Lower leg skin (tissue), 3 donors: ENCODE results near the gene RTN4RL1.

ENCODE experiments used
- CTCF ChIP-seq, 3 donors: fragments of 450-650 bp; IDR thresholded peaks; one replicate each; pipeline ENCODE4 v1.5.1; 2016; ENCODE audit warnings: antibody characterized with exemption in 3 of 3, mild to moderate bottlenecking in 3 of 3, moderate library complexity in 2 of 3
- POLR2A ChIP-seq, 2 donors: fragments of 450-650 bp; IDR thresholded peaks; one replicate each; pipeline ENCODE4 v1.6.1; 2016 to 2017; ENCODE audit warnings: antibody characterized with exemption in 2 of 2, mild to moderate bottlenecking in 1 of 2, moderate library complexity in 1 of 2

DNA sequence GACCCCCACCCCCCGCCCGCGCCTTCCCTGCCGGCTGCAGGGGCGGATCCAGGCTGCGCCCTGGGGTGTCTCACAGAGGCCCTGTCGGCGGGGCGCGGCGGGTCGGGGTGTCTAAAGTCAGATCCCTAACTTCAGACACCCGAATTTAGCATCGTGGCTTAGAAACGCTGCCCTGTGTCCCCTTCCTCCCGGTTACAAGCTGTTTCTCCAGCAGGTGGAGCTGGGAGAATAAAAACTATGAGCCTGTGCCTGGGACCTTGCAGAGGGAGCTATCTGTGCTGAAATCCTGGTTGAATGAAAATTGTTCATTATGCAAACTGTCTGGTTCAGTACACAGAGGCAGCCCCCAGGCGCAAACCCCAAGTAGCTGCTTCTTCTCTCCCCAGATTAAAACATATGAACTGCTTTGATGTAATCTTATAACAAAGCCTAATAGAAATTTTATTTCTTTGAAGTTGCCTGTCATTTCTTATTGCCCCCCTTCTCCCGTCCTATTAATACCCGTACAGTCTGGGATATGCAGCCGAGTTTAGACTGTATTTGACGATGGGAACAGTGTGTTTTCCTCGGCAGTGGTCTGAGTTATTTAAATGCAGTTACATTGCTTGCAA lies 116.3 kb downstream of the RTN4RL1 start:
- TF ChIP-seq POLR2A (IDR thresholded peaks at IDR 0.05) (no peak), CTCF (IDR thresholded peaks at IDR 0.05) (no peak)
